Activated CD4-positive, alpha-beta T cell treated with anti-CD3 and anti-CD28 coated beads, Interleukin-10, Interleukin-2, amounts not matched to agents 100 ng/mL and 50 ng/mL, durations not matched to agents 16 hours and 8 hours (primary cell): ENCODE data around the gene ARMC6.
"Not testable (repeated sequence)": the region's sequence is repeated elsewhere in the genome, so short reads cannot be mapped to it uniquely, and the experiment has no call there.

Experiments used
- DNase-seq: peaks from one replicate; pipeline ENCODE4 v3.0.0-alpha.2; 2020

ARMC6 gene

GRCh38 chr19:19077103-19077502 is 43.7 kb downstream of the ARMC6 start:
- no peak for DNase-seq

- no peak for DNase-seq
Observed at GRCh38 chr19:19078801-19079200, 45.4 kb downstream of the ARMC6 start.

GRCh38 chr19:19079571-19079970 is 46.2 kb downstream of the ARMC6 start:
- DNase-seq: no peak

GRCh38 chr19:19081642-19082151 is 48.3 kb downstream of the ARMC6 start:
- DNase-seq: no peak

DNA sequence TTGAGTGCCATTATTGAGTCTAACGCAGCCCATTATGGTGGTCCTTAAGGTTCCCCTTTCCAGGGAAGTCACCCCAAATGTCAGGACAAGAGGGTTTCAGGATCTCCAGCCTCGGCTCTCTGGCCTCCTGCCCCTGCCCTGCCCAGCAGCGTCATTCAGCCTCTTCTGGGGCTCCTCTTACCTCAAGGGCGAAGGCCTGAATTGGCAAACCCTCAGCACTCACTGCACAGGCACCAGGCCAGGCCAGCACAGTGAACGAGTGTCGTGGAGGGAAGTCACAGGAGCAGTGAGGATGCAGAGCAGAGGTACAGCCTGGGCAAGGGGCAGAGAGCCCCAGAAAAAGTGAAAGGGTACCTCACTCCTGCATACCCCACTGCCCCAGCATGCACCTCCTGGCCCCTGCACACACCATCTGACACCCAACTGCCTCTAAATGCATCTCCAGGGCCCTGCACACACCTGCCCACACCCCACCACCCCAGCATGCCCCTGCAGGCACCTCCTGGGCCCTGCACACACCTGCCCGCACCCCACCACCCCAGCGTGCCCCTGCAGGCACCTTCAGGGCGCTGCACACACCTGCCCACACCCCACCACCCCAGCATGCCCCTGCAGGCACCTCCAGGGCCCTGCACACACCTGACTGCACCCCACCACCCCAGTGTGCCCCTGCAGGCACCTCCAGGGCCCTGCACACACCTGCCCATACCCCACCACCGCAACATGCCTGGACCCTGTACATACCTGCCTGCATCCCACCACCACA is 50.2 kb downstream of the ARMC6 start:
- no peak for DNase-seq

DNA sequence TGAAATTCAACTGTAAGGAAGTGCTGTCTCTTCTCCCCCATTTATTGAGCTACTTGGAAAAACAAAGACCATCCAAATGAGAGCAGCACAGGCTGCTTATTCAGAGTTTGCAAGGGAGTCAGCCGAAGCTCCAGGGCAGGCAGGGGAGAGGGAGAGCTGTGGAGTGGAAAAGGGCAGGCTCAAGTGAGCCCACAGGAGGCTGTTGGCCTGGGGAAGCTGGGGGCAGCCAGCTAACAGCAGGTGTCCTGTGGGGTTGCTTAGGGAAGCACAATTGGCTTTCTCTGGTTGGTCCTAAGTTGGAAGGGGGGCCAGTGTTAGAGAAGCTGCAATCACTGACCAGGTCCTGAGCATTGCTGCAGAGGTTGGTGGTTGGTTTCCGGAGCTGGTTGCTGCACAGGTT is 54.3 kb downstream of the ARMC6 start:
- DNase-seq: no peak

- DNase-seq: no peak
Observed at GRCh38 chr19:19094513-19094912, 61.1 kb downstream of the ARMC6 start.

GRCh38 chr19:19095691-19096090 is 62.3 kb downstream of the ARMC6 start:
- DNase-seq: no peak

GRCh38 chr19:19096641-19097627 is 63.5 kb downstream of the ARMC6 start:
- no peak for DNase-seq

DNA sequence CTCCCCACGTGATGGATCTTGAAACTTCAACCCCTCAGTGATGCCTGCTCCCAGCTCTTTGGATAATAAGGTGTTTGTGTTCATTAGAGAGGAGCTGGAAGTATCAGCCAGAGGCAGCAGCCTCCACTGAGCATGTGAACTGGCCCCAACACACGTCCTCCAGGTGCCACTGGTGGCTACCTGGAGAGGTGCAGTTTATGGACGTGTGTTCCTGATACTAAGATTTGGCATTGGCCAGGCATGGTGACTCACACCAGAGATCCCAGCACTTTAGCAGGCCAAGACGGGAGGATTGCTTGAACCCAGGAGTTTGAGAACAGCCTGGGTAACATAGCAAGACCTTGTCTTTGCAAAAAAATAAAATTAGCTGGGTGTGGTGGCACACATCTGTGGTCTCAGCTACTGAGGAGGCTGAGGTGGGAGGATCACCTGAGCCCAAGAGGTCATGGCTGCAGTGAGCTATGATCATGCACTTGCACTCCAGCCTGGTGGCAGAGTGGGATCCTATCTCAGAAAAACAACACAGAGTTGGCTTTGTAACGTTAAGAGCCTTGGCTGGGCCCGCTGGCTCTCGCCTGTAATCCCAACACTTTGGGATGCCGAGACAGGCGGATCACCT is 64.8 kb downstream of the ARMC6 start:
- DNase-seq: no peak

GRCh38 chr19:19098703-19099632 is 65.6 kb downstream of the ARMC6 start:
- no peak for DNase-seq

- no peak for DNase-seq
Observed at GRCh38 chr19:19101540-19101939, 68.1 kb downstream of the ARMC6 start.

- not testable (repeated sequence) for DNase-seq
Observed at GRCh38 chr19:19102566-19102965, 69.2 kb downstream of the ARMC6 start.

DNA sequence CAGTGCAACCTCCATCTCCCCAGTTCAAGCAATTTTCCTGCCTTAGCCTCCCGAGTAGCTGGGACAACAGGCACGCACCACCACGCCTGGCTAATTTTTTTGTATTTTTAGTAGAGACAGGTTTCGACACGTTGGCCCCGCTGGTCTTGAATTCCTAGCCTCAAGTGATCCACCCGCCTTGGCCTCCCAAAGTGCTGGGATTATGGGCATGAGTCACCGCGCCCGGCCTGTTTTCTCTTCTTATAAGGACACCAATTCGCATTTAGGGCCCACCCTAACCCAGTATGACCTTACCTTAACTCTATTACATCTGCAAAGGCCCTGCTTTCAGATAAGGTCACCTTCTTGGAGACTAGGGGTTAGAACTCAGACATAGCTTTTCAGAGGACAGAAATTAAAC is 69.8 kb downstream of the ARMC6 start:
- DNase-seq: no peak

DNA sequence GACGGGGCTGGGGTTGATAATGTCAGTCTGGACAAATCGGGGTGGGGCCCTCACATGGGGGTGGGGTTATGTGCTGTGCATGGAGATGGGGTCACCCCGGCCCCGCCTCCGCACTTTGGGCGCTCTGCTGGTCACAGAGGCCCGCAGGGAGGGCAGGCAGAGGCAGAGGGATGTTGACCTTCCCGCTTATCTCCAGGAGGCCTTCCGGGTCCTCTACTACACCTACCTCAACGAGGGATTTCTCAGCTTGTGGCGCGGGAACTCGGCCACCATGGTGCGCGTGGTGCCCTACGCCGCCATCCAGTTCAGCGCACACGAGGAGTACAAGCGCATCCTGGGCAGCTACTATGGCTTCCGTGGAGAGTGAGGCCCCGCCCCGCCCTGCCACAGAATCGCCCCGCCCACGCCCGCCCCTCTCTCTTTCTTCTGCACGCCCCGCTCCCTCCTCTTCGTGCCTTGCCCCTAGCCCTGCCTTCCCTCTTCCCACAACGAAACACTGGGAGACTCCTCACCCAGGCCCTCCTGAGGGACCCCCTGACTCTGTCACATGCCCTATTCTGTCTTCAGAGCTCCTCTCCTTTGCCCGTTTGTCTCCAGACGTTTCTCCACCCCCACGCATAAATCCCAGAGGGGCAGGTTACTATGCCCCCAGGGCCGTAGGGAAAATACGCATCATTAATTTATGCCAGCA is 72.1 kb downstream of the ARMC6 start:
- DNase-seq: no peak

GRCh38 chr19:19106056-19106551 is 72.7 kb downstream of the ARMC6 start:
- DNase-seq: no peak

DNA sequence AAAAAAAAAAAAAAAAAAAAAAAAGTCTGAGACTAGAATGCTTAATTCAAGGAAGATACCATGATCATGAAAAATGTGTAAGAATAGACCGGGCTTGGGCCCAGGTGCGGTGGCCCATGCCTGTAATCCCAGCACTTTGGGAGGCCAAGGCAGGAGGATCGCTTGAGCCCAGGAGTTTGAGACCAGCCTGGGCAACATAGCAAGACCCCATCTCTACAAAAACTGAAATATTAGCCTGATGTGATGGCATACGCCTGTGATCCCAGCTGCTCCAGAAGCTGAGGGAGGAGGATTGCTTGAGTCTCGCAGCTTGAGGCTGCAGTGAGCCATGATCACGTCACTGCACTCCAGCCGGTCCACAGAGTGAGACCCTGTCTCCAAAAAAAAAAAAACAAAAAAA is 73.5 kb downstream of the ARMC6 start:
- DNase-seq: not testable (repeated sequence)

GRCh38 chr19:19107654-19108053 is 74.3 kb downstream of the ARMC6 start:
- DNase-seq: no peak
